Measurements from ENCODE around the gene PSG7. TPM values are rescaled to one million over a fixed set of nuclear protein-coding genes. Genes with fewer than 3 reads are reported as not detected.
A peak's percentile ranks its signal among the peaks of the same experiment; 100 is the strongest.
"Not testable (repeated sequence)": the region's sequence is repeated elsewhere in the genome, so short reads cannot be mapped to it uniquely, and the experiment has no call there.

Gene PSG7
- total RNA-seq, 1 experiment from 2014 or later = not detected

DNA sequence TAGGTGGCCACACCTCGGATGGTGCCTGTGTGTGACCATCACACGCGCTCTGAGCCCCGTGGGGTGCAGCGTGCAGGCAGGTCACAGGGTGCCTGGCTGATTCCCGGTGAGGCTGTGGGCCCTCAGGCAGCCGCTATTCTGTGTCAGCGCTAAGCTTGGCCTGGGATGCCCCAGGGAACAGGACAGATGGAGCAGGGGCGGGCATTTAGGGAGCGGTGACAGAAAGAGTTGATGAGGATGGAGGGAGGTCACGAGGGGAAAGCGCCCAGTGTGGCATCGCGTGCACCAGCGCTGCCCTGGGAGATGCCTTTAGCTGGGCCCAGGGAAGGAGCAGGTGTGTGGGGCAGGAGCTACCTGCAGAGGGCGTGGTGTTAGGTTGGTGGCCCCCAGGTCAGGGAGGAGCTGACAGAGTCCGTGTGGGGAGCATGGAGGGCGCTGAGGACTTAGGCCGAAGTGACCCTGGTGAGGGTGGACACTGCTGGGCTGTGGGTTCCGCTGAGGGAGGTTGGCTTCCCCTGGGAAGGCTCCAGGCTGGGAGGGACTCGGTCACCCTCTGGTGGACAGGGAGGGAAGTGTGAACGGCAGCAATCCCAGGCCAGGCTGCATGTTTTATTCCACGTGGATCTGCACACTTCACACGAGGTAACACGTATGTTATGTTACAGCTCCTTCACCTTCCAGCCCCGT, 17.8 kb downstream of the PSG7 start:
- DNase-seq; H3F3A ChIP-seq (ENCODE audit: insufficient read depth, low read depth); H3K4me1 ChIP-seq (replicated peaks; ENCODE audit: insufficient read depth); H2AFZ ChIP-seq; H3K4me2 ChIP-seq; H3K27ac ChIP-seq; H3K27me3 ChIP-seq (ENCODE audit: insufficient read depth, low read depth); intact Hi-C loops (cut with micrococcal nuclease; ENCODE audit: unreplicated experiment); BruUV-seq (replicated peaks); H3K79me2 ChIP-seq (ENCODE audit: low read depth); H3K9me2 ChIP-seq (ENCODE audit: insufficient read depth); H3K9me3 ChIP-seq (ENCODE audit: insufficient read depth, low read depth); H3K4me3 ChIP-seq; H3K36me3 ChIP-seq (ENCODE audit: low read depth); H4K20me1 ChIP-seq (ENCODE audit: insufficient read depth); CTCF ChIA-PET; POLR2A ChIA-PET (ENCODE audit: unreplicated experiment): not testable (repeated sequence)
- TF ChIP-seq, protein P1, sequence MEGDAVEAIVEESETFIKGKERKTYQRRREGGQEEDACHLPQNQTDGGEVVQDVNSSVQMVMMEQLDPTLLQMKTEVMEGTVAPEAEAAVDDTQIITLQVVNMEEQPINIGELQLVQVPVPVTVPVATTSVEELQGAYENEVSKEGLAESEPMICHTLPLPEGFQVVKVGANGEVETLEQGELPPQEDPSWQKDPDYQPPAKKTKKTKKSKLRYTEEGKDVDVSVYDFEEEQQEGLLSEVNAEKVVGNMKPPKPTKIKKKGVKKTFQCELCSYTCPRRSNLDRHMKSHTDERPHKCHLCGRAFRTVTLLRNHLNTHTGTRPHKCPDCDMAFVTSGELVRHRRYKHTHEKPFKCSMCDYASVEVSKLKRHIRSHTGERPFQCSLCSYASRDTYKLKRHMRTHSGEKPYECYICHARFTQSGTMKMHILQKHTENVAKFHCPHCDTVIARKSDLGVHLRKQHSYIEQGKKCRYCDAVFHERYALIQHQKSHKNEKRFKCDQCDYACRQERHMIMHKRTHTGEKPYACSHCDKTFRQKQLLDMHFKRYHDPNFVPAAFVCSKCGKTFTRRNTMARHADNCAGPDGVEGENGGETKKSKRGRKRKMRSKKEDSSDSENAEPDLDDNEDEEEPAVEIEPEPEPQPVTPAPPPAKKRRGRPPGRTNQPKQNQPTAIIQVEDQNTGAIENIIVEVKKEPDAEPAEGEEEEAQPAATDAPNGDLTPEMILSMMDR (conservative IDR thresholded peaks at IDR 0.05) = peak; percentile 78

DNA sequence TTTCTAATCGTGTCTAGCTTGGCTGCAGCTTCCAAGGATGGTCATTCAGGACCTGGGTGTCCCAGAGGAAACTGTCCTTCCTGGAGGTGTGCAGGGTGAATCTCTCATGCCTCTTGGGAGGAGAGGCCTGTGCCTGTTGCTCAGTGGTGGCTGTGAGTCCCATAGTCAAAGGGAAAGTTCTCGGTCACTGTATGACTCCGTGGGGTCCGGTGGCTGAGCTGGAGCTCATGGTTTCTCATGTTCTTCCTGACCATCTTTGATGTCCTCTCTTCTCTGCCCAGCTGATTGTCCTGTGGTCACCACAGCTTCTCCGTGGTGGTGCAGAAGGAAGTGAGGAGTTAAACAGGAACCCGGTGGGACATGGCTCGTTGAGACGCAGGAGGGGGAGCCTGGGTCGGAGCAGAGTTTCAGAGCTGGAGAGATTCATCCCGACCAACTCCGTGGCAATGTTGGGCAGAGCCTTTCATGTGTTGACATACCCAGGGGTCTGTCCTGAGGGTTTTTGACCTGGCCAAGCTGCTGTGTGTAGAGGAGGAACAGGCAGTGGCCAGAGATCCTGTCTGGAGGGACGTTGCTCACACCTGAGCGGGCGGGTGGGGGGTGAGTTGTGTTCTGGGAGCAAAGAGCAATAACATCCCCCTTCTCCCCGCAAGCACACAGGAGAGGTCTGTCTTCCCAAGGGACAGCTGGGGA, 18.5 kb downstream of the PSG7 start:
- H3K4me3 ChIP-seq; H3K36me3 ChIP-seq (ENCODE audit: low read depth); H3K9me2 ChIP-seq (ENCODE audit: insufficient read depth); H2AFZ ChIP-seq; H3K9me3 ChIP-seq (ENCODE audit: insufficient read depth, low read depth); H3K79me2 ChIP-seq (ENCODE audit: low read depth); H3K27me3 ChIP-seq (ENCODE audit: insufficient read depth, low read depth); BruUV-seq (replicated peaks); H3K27ac ChIP-seq; DNase-seq; CTCF ChIA-PET; H3K4me2 ChIP-seq; H4K20me1 ChIP-seq (ENCODE audit: insufficient read depth); POLR2A ChIA-PET (ENCODE audit: unreplicated experiment); H3F3A ChIP-seq (ENCODE audit: insufficient read depth, low read depth); intact Hi-C loops (cut with micrococcal nuclease; ENCODE audit: unreplicated experiment); H3K4me1 ChIP-seq (replicated peaks; ENCODE audit: insufficient read depth): not testable (repeated sequence)

DNA sequence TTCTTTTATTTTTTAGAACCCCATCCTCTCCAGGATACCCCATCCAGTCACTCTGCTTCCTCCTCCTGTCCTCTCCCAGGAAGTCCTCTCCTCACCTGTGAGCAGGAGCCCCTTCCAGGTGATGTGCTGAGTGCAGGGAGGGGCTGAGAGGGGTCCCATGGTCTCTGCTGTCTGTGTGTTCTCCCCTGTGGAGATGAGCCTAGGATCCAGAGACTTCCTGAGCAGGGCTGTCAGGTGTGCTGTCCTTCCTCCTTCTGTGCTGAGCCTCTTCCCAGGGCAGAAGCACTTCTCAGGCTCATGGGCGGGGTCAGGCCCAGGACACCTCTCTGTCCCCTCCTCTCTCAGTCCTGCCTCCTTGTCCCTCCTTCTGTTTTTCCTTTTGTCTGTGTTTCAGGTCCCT, 19.4 kb downstream of the PSG7 start, which contains the start of gene PSG6:
Gene PSG6, minus strand, starts transcription at position 261 of the 400 bp plus-strand sequence. Its CDS starts 102 bp downstream, at position 159.
- H2AFZ ChIP-seq; DNase-seq; CTCF ChIA-PET; H3K9me3 ChIP-seq (ENCODE audit: insufficient read depth, low read depth); H3K4me1 ChIP-seq (replicated peaks; ENCODE audit: insufficient read depth); H3K27ac ChIP-seq; H3F3A ChIP-seq (ENCODE audit: insufficient read depth, low read depth); BruUV-seq (replicated peaks); H3K4me3 ChIP-seq; H3K9me2 ChIP-seq (ENCODE audit: insufficient read depth); H3K27me3 ChIP-seq (ENCODE audit: insufficient read depth, low read depth); POLR2A ChIA-PET (ENCODE audit: unreplicated experiment); H3K4me2 ChIP-seq; H4K20me1 ChIP-seq (ENCODE audit: insufficient read depth); H3K79me2 ChIP-seq (ENCODE audit: low read depth); H3K36me3 ChIP-seq (ENCODE audit: low read depth); intact Hi-C loops (cut with micrococcal nuclease; ENCODE audit: unreplicated experiment): not testable (repeated sequence)

DNA sequence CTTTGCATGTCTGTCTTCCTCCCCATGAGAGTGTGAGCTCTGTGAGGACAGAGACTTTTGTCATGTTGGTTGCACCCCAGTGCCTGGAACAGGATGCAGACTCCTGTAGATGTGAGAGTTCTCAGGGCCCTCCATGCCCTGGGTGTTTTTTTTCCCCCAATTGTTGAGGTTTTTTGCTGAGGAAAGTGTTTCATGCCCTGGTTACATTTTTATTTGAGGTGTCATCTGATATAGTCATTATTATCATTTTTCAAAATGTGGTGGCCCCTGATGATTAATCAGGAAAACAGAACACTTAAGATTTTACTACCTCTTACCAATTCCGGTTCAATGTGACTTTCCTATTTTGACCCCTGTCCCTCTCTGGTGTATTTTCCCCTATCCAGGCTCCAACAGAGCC, 20.1 kb downstream of the PSG7 start:
- POLR2A ChIA-PET (ENCODE audit: unreplicated experiment) = not testable (repeated sequence)

DNA sequence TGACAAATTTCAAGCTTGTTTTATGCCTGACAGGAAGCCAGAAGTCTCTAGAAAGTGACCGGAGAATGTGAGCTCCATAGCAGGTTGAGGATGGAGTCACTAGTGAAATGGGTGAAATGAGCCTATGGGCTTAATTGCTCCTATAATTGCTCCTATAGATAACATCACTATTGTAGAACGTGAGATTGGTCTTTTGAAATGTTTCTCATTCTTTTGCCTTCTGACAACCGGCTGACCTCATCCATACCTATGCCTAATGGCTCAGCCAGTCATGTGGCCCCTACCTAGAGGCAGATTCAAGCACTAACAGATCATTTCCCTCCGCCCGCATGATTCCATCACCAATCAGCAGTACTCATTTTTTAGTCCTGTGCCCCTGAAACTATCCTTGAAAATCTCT, 23.5 kb downstream of the PSG7 start:
- BruUV-seq (replicated peaks); H3K4me1 ChIP-seq (replicated peaks; ENCODE audit: insufficient read depth); H3K27ac ChIP-seq; H3K4me3 ChIP-seq; H3K79me2 ChIP-seq (ENCODE audit: low read depth); CTCF ChIA-PET; DNase-seq; H3K9me3 ChIP-seq (ENCODE audit: insufficient read depth, low read depth); H3K36me3 ChIP-seq (ENCODE audit: low read depth); H3K4me2 ChIP-seq; H3F3A ChIP-seq (ENCODE audit: insufficient read depth, low read depth); POLR2A ChIA-PET (ENCODE audit: unreplicated experiment); H3K9me2 ChIP-seq (ENCODE audit: insufficient read depth); H3K27me3 ChIP-seq (ENCODE audit: insufficient read depth, low read depth); intact Hi-C loops (cut with micrococcal nuclease; ENCODE audit: unreplicated experiment); H2AFZ ChIP-seq; H4K20me1 ChIP-seq (ENCODE audit: insufficient read depth): not testable (repeated sequence)

More for the DNA sequence above, 20.1 kb downstream of the PSG7 start:
- H2AFZ ChIP-seq; CTCF ChIA-PET; H4K20me1 ChIP-seq (ENCODE audit: insufficient read depth); DNase-seq; BruUV-seq (replicated peaks); H3K36me3 ChIP-seq (ENCODE audit: low read depth); H3K9me2 ChIP-seq (ENCODE audit: insufficient read depth); intact Hi-C loops (cut with micrococcal nuclease; ENCODE audit: unreplicated experiment); H3F3A ChIP-seq (ENCODE audit: insufficient read depth, low read depth); H3K9me3 ChIP-seq (ENCODE audit: insufficient read depth, low read depth); H3K4me1 ChIP-seq (replicated peaks; ENCODE audit: insufficient read depth); H3K79me2 ChIP-seq (ENCODE audit: low read depth); H3K27me3 ChIP-seq (ENCODE audit: insufficient read depth, low read depth); H3K27ac ChIP-seq; H3K4me2 ChIP-seq; H3K4me3 ChIP-seq: not testable (repeated sequence)

DNA sequence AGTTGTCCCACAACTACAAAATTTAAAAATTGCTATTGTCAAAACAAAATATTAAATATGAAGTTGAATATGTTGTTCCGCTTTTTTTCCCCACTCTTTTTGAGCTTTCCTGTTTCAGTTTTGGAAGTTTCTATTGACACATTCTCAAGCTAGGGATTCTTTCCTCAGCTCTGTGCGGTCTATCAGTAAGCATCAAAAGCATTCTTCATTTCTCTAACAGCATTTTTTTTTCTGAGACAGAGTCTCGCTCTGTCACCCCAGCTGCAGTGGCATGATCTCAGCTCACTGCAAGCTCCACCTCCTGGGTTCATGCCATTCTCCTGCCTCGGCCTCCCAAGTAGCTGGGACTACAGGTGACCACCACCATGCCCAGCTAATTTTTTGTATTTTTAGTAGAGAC, 24.1 kb downstream of the PSG7 start:
- H3K79me2 ChIP-seq (ENCODE audit: low read depth); H3K27ac ChIP-seq; intact Hi-C loops (cut with micrococcal nuclease; ENCODE audit: unreplicated experiment); H3K9me2 ChIP-seq (ENCODE audit: insufficient read depth); POLR2A ChIA-PET (ENCODE audit: unreplicated experiment); H3K27me3 ChIP-seq (ENCODE audit: insufficient read depth, low read depth); H3K4me2 ChIP-seq; DNase-seq; H4K20me1 ChIP-seq (ENCODE audit: insufficient read depth); H3K4me3 ChIP-seq; H3K9me3 ChIP-seq (ENCODE audit: insufficient read depth, low read depth); CTCF ChIA-PET; H2AFZ ChIP-seq; BruUV-seq (replicated peaks); H3F3A ChIP-seq (ENCODE audit: insufficient read depth, low read depth); H3K4me1 ChIP-seq (replicated peaks; ENCODE audit: insufficient read depth); H3K36me3 ChIP-seq (ENCODE audit: low read depth): not testable (repeated sequence)

DNA sequence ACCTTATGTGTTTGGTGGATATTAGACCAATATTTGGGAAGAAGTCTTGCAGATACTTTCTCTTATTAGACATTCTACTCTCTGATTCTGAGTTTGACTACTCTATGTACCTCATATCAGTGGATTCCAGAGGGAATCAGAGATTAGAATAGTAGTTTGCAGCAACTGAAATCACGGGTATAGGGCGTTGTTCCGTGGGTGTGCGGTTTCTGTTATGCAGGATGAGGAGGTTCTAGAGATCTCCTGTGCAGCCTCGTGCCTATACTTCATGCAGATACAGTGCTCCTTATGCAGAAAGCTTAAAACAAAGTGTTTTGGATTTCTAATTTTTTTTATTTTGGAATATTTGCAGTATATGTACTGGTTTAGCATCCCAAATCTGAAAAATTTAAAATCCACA, 25.3 kb downstream of the PSG7 start:
- H3K27me3 ChIP-seq (ENCODE audit: insufficient read depth, low read depth); H3K4me1 ChIP-seq (replicated peaks; ENCODE audit: insufficient read depth); DNase-seq; H3K9me3 ChIP-seq (ENCODE audit: insufficient read depth, low read depth); CTCF ChIA-PET; H3K9me2 ChIP-seq (ENCODE audit: insufficient read depth); BruUV-seq (replicated peaks); H3K4me3 ChIP-seq; H3K79me2 ChIP-seq (ENCODE audit: low read depth); H2AFZ ChIP-seq; H4K20me1 ChIP-seq (ENCODE audit: insufficient read depth); H3F3A ChIP-seq (ENCODE audit: insufficient read depth, low read depth); H3K36me3 ChIP-seq (ENCODE audit: low read depth); H3K4me2 ChIP-seq; H3K27ac ChIP-seq; intact Hi-C loops (cut with micrococcal nuclease; ENCODE audit: unreplicated experiment); POLR2A ChIA-PET (ENCODE audit: unreplicated experiment): not testable (repeated sequence)
